GM12891 (cell line): ENCODE results near the gene WDR91.

ENCODE experiments used
- POLR2AphosphoS5 ChIP-seq: IDR thresholded peaks from 2 replicates; pipeline ENCODE4 v1.6.1; 2011; ENCODE audit warnings: low read depth, low read length, control low read depth
- SPI1 ChIP-seq: IDR thresholded peaks from 2 replicates; pipeline ENCODE4 v1.6.1; 2011; ENCODE audit warnings: low read depth, low read length, control low read depth

GRCh38 chr7:135194494-135195095, 16.7 kb downstream of the WDR91 start:
- TF ChIP-seq POLR2AphosphoS5 (no peak), SPI1 (no peak)
